SJCRH30 (cell line): Measurements from ENCODE around the gene LBHD2. TPM values are rescaled to one million over a fixed set of nuclear protein-coding genes. Genes with fewer than 3 reads are reported as not detected.

Experiments
- DNase-seq, 2 experiments: peaks; one replicate each; pipeline ENCODE4 v3.0.0-alpha.2; 2015 to 2020
- H3K27ac ChIP-seq: fragments of 250-450 bp; sonication (Bioruptor Pico); 2 replicates; pipeline ENCODE4 v1.5.1; 2020; ENCODE audit warnings: mild to moderate bottlenecking, moderate library complexity
- H3K27me3 ChIP-seq: fragments of 250-450 bp; sonication (Bioruptor Pico); 2 replicates; pipeline ENCODE4 v1.5.1; 2020; ENCODE audit warnings: mild to moderate bottlenecking, moderate library complexity
- H3K36me3 ChIP-seq: fragments of 250-450 bp; sonication (Bioruptor Pico); 2 replicates; pipeline ENCODE4 v1.5.1; 2020; ENCODE audit warnings: mild to moderate bottlenecking, moderate library complexity
- H3K4me1 ChIP-seq: fragments of 250-450 bp; sonication (Bioruptor Pico); 2 replicates; pipeline ENCODE4 v1.5.1; 2020; ENCODE audit warnings: mild to moderate bottlenecking, moderate library complexity
- H3K4me3 ChIP-seq: fragments of 250-450 bp; sonication (Bioruptor Pico); 2 replicates; pipeline ENCODE4 v1.5.1; 2020; ENCODE audit warnings: mild to moderate bottlenecking, moderate library complexity
- H3K9me3 ChIP-seq: fragments of 250-450 bp; sonication (Bioruptor Pico); replicated peaks from 2 replicates; pipeline ENCODE4 v1.5.1; 2020; ENCODE audit warnings: mild to moderate bottlenecking, moderate library complexity
- total RNA-seq: library from RNA; depleted of rRNA; stranded (reverse); fragments of >200 nt; shearing (Covaris generic); gene quantifications from 2 replicates; pipeline ENCODE4 v1.2.3, GENCODE V29; 2014

LBHD2 gene
- total RNA-seq, 1 experiment from 2014 or later: not detected

DNA sequence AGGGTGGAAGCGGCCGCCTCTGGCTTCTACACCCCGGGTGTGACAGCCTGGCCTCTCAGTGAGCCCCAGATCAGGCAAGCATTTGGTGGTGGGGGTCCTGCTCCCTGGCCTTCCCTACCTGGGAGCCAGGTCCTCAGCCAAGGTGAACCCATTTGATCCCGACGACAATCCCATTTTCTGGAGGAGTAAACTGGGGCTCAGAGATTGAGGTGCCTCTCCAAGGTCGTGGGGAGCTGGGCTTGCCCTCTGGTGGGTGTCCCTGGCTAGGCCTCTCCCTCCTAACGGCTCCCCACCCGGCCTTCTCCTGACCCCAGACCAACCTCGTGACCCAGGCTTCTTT lies 7.8 kb downstream of the LBHD2 start:
- H3K36me3 ChIP-seq: no peaks in the 10 kb centered on the region
- H3K9me3 ChIP-seq: no peaks in the 10 kb centered on the region
- H3K4me3 ChIP-seq: peak overlapping the region; percentile 50

GRCh38 chr14:103093856-103094405 lies 9.9 kb downstream of the LBHD2 start:
- peaks cover 5% of the 10 kb centered on the region; the same call in 1 of the 2 replicates for H3K4me1 ChIP-seq
- no peak for DNase-seq
- no peaks in the 10 kb centered on the region for H3K36me3 ChIP-seq
- H3K4me3 ChIP-seq: peak overlapping the region; percentile 32
- H3K27me3 ChIP-seq: peaks cover 30% of the 10 kb centered on the region
- no peaks in the 10 kb centered on the region for H3K9me3 ChIP-seq
- no peak overlapping the region for H3K27ac ChIP-seq

More for the DNA sequence above, 7.8 kb downstream of the LBHD2 start:
- Histone ChIP-seq H3K27ac (no peak overlapping the region), H3K27me3 (peaks cover 20% of the 10 kb centered on the region), H3K4me1 (peaks cover 5% of the 10 kb centered on the region; the same call in 1 of the 2 replicates)
- no peak for DNase-seq

GRCh38 chr14:103094406-103095209 lies 10.6 kb downstream of the LBHD2 start, which contains the start of gene EXOC3L4:
Gene EXOC3L4 (plus strand): TSS chr14:103094725. CDS start chr14:103100220, 5,495 bp downstream.
- Histone ChIP-seq H3K27ac (no peak within 1 kb of the TSS), H3K36me3 (no peaks in the 10 kb centered on the region), H3K4me3 (peak within 1 kb of the TSS; percentile 32), H3K27me3 (peaks cover 26% of the 10 kb centered on the region), H3K9me3 (no peaks in the 10 kb centered on the region), H3K4me1 (peaks cover 5% of the 10 kb centered on the region; the same call in 1 of the 2 replicates)
- DNase-seq: peak in 1 of 2 experiments; percentile 39

GRCh38 chr14:103095210-103095778 lies 11.3 kb downstream of the LBHD2 start:
- no peak for DNase-seq
- no peaks in the 10 kb centered on the region for H3K9me3 ChIP-seq

GRCh38 chr14:103096387-103096786 lies 12.4 kb downstream of the LBHD2 start:
- H3K27me3 ChIP-seq: peaks cover 10% of the 10 kb centered on the region; the same call in 1 of the 2 replicates

More at GRCh38 chr14:103095210-103095778, 11.3 kb downstream of the LBHD2 start:
- H3K36me3 ChIP-seq: no peaks in the 10 kb centered on the region
- peaks cover 19% of the 10 kb centered on the region for H3K27me3 ChIP-seq
- H3K4me3 ChIP-seq: no peak overlapping the region
- no peak overlapping the region for H3K27ac ChIP-seq
- peaks cover 5% of the 10 kb centered on the region; the same call in 1 of the 2 replicates for H3K4me1 ChIP-seq

GRCh38 chr14:103097244-103097993 lies 13.4 kb downstream of the LBHD2 start:
- DNase-seq: no peak
- Histone ChIP-seq H3K9me3 (no peaks in the 10 kb centered on the region), H3K27ac (no peak overlapping the region), H3K4me3 (no peak overlapping the region), H3K36me3 (no peaks in the 10 kb centered on the region), H3K4me1 (peaks cover 3% of the 10 kb centered on the region; the same call in 1 of the 2 replicates), H3K27me3 (peaks cover 10% of the 10 kb centered on the region; the same call in 1 of the 2 replicates)

More at GRCh38 chr14:103096387-103096786, 12.4 kb downstream of the LBHD2 start:
- Histone ChIP-seq H3K4me1 (peaks cover 3% of the 10 kb centered on the region; the same call in 1 of the 2 replicates), H3K4me3 (no peak overlapping the region), H3K9me3 (no peaks in the 10 kb centered on the region), H3K27ac (no peak overlapping the region), H3K36me3 (no peaks in the 10 kb centered on the region)
- no peak for DNase-seq

DNA sequence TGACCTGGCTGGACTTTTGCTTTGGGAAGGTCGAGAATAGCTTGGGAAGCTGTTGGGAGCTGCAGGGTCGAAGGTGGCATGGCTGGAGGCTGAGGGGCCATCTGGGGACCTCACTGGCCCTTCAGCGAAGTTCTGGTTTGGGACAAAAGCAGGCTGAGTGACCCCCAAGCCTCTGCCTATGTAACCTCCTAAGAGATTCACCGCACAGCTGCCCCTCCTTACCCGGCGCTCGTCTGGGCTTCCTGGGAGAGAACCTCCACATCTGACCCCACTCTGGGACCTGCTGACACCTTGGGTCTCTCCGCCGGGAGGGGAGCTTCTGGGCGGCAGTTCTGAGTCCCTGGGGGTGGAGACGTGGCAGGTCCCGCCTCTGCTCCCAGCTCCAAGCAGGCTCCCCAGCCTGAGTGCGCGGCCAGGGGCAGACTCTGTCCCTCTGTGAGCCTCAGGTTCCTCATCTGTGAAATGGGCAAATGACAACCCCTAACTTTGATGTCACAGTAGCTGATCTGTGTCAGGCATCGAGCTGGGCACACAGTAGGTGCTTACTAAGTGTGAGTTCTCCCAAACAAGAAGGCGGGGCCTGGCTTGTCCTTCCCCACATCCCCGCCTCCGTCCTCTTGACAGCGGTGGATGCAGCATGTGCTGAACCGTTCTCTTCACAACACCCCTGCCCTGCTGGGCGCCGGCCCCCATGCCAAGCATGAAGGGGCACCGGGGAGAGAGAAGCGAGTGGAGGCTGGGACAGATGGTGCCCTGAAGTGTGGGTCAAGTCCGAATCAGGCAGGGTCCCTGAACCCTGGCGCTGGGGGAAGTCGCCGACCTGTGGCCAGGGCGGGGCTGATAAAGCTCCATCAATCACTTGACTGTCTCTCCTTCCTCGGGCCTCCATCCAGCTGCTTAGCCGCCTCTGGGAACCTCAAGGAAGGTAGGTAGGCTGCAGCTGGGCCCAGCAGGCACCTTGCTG lies 14.3 kb downstream of the LBHD2 start:
- Histone ChIP-seq H3K9me3 (no peaks in the 10 kb centered on the region), H3K36me3 (no peaks in the 10 kb centered on the region), H3K27ac (no peak overlapping the region), H3K4me1 (peaks cover 3% of the 10 kb centered on the region; the same call in 1 of the 2 replicates), H3K4me3 (no peak overlapping the region), H3K27me3 (peaks cover 10% of the 10 kb centered on the region; the same call in 1 of the 2 replicates)
- no peak for DNase-seq

DNA sequence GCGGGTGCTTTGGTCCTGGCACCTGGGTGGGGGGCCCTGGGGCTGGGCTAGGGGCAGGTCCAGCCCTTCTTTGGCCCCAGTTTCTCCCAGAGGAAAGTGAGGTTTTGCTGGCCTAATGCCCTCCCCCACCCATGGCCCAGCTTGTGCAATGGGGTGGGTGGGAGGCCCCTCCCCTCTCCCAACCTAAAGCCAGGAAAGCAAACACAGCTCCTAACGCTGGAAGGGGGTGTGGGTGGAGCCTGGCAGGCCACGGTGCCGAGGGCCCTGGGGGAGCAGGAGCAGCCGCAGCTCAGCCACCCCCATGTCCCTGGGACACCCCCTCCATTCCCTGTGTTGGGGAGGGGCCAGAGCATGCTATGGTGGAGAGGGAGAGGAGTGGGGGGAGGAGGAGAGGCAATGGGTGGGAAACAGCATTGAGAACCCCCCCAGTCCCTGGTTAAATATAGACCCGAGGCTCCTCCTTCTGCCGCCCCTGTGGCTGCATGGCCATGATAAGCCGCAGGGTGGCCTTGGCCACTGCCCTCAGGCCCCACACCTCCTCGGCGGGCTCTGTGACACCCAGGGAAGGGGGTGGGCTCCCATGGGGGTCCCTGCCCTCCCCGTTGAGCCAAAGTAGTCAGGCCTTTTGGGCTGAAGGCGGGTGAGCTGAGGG lies 15.2 kb downstream of the LBHD2 start:
- no peak for DNase-seq
- Histone ChIP-seq H3K4me3 (no peak overlapping the region), H3K27ac (no peak overlapping the region), H3K27me3 (peaks cover 10% of the 10 kb centered on the region; the same call in 1 of the 2 replicates), H3K4me1 (peaks cover 3% of the 10 kb centered on the region; the same call in 1 of the 2 replicates), H3K9me3 (no peaks in the 10 kb centered on the region), H3K36me3 (no peaks in the 10 kb centered on the region)

GRCh38 chr14:103099733-103100280 lies 15.8 kb downstream of the LBHD2 start:
- H3K9me3 ChIP-seq: no peaks in the 10 kb centered on the region
- H3K27ac ChIP-seq: no peak overlapping the region
- peaks cover 10% of the 10 kb centered on the region; the same call in 1 of the 2 replicates for H3K27me3 ChIP-seq
- H3K36me3 ChIP-seq: no peaks in the 10 kb centered on the region
- H3K4me3 ChIP-seq: no peak overlapping the region
- no peak for DNase-seq
- peaks cover under 1% of the 10 kb centered on the region; the same call in 1 of the 2 replicates for H3K4me1 ChIP-seq

- peaks cover 5% of the 10 kb centered on the region; the same call in 1 of the 2 replicates for H3K4me1 ChIP-seq
- H3K9me3 ChIP-seq: no peaks in the 10 kb centered on the region
- no peaks in the 10 kb centered on the region for H3K36me3 ChIP-seq
- H3K27me3 ChIP-seq: peaks cover 10% of the 10 kb centered on the region; the same call in 1 of the 2 replicates
- no peak overlapping the region for H3K4me3 ChIP-seq
- H3K27ac ChIP-seq: no peak overlapping the region
- no peak for DNase-seq
Measured at GRCh38 chr14:103100281-103101121, 16.5 kb downstream of the LBHD2 start.

- Histone ChIP-seq H3K4me1 (peaks cover 12% of the 10 kb centered on the region; the same call in 1 of the 2 replicates), H3K9me3 (no peaks in the 10 kb centered on the region), H3K4me3 (no peak overlapping the region), H3K36me3 (no peaks in the 10 kb centered on the region), H3K27me3 (peaks cover 10% of the 10 kb centered on the region; the same call in 1 of the 2 replicates), H3K27ac (no peak overlapping the region)
- no peak for DNase-seq
Measured at GRCh38 chr14:103101257-103101962, 17.4 kb downstream of the LBHD2 start.
